22Rv1 (cell line): ENCODE data around the gene PKN2.
"Not testable (repeated sequence)": the region's sequence is repeated elsewhere in the genome, so short reads cannot be mapped to it uniquely, and the experiment has no call there.

ENCODE experiments used
- CTCF ChIP-seq: fragments of 450-650 bp; IDR thresholded peaks from 2 replicates; pipeline ENCODE4 v1.5.1; 2017; ENCODE audit warnings: mild to moderate bottlenecking
- ZFX ChIP-seq: fragments of 450-650 bp; IDR thresholded peaks from 2 replicates; pipeline ENCODE4 v1.6.1; 2017; ENCODE audit warnings: antibody characterized with exemption, borderline replicate concordance

DNA sequence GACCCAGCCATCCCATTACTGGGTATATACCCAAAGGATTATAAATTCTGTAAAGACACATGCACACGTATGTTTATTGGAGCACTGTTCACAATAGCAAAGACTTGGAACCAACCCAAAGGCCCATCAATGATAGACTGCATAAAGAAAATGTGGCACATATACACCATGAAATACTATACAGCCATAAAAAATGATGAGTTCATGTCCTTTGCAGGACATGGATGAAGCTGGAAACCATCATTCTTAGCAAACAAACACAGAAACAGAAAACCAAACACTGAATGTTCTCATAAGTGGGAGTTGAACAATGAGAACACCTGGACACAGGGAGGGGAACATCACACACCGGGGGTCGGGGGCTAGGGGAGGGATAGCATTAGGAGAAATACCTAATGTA is 135.6 kb downstream of the PKN2 start:
- TF ChIP-seq CTCF, ZFX: not testable (repeated sequence)
